ENCODE data around the gene CDH4.

CDH4 gene

GRCh38 chr20:61629602-61630390 lies 377.7 kb downstream of the CDH4 start:
- no peaks in the 10 kb centered on the region for H3K9me3 ChIP-seq (ENCODE audit: control insufficient read depth, low read length)
- WGBS, 2 experiments (ENCODE audit: insufficient coverage in 2 of 2): 91 to 93% methylated on average over 22 to 24 of the region's 25 CpGs
- H3K36me3 ChIP-seq (ENCODE audit: control insufficient read depth, insufficient read depth, low read length): no peaks in the 10 kb centered on the region
- H3K4me1 ChIP-seq (ENCODE audit: control insufficient read depth, insufficient read depth, low read length, poor library complexity, severe bottlenecking): peaks cover 3% of the 10 kb centered on the region
- no peak overlapping the region for H3K4me3 ChIP-seq (ENCODE audit: extremely low read depth, insufficient read depth, low read length, poor library complexity, severe bottlenecking)
- H3K27ac ChIP-seq (ENCODE audit: low read depth, low read length, severe bottlenecking): no peak overlapping the region

DNA sequence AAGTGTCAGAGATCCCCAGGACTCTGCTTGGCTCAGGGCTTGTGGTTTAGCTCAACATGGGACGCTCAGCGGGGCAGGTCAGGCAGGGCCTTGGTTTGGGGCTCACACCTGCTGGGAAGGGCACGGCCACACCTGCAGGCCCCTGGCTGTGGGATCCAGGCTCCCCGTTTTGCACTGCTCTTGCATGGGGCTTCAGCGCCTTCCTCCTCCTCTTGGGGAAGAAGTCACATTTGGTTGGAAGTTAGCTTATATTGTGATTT lies 378.3 kb downstream of the CDH4 start:
- no peak overlapping the region for H3K4me3 ChIP-seq (ENCODE audit: extremely low read depth, insufficient read depth, low read length, poor library complexity, severe bottlenecking)
- H3K27ac ChIP-seq (ENCODE audit: low read depth, low read length, severe bottlenecking): no peak overlapping the region
- 93 to 94% methylated on average over 4 to 5 of the region's 5 CpGs for WGBS, 2 experiments (ENCODE audit: insufficient coverage in 2 of 2)
- H3K9me3 ChIP-seq (ENCODE audit: control insufficient read depth, low read length): no peaks in the 10 kb centered on the region
- H3K36me3 ChIP-seq (ENCODE audit: control insufficient read depth, insufficient read depth, low read length): no peaks in the 10 kb centered on the region
- peaks cover 3% of the 10 kb centered on the region for H3K4me1 ChIP-seq (ENCODE audit: control insufficient read depth, insufficient read depth, low read length, poor library complexity, severe bottlenecking)

GRCh38 chr20:61630816-61631215 lies 378.8 kb downstream of the CDH4 start:
- 90 to 92% methylated on average over 9 to 10 of the region's 10 CpGs for WGBS, 2 experiments (ENCODE audit: insufficient coverage in 2 of 2)

GRCh38 chr20:61631751-61632150 lies 379.7 kb downstream of the CDH4 start:
- Histone ChIP-seq H3K9me3 (ENCODE audit: control insufficient read depth, low read length) (no peaks in the 10 kb centered on the region), H3K4me3 (ENCODE audit: extremely low read depth, insufficient read depth, low read length, poor library complexity, severe bottlenecking) (no peak overlapping the region), H3K36me3 (ENCODE audit: control insufficient read depth, insufficient read depth, low read length) (no peaks in the 10 kb centered on the region), H3K27ac (ENCODE audit: low read depth, low read length, severe bottlenecking) (no peak overlapping the region), H3K4me1 (ENCODE audit: control insufficient read depth, insufficient read depth, low read length, poor library complexity, severe bottlenecking) (peaks cover 3% of the 10 kb centered on the region)
- 86 to 90% methylated on average over 15 to 17 of the region's 17 CpGs for WGBS, 2 experiments (ENCODE audit: insufficient coverage in 2 of 2)

More at GRCh38 chr20:61630816-61631215, 378.8 kb downstream of the CDH4 start:
- Histone ChIP-seq H3K4me3 (ENCODE audit: extremely low read depth, insufficient read depth, low read length, poor library complexity, severe bottlenecking) (no peak overlapping the region), H3K4me1 (ENCODE audit: control insufficient read depth, insufficient read depth, low read length, poor library complexity, severe bottlenecking) (peaks cover 3% of the 10 kb centered on the region), H3K27ac (ENCODE audit: low read depth, low read length, severe bottlenecking) (no peak overlapping the region), H3K9me3 (ENCODE audit: control insufficient read depth, low read length) (no peaks in the 10 kb centered on the region), H3K36me3 (ENCODE audit: control insufficient read depth, insufficient read depth, low read length) (no peaks in the 10 kb centered on the region)

- WGBS, 2 experiments (ENCODE audit: insufficient coverage in 2 of 2): 79 to 87% methylated on average over 1 of the region's 1 CpG
- H3K4me3 ChIP-seq (ENCODE audit: extremely low read depth, insufficient read depth, low read length, poor library complexity, severe bottlenecking): no peak overlapping the region
Measured at GRCh38 chr20:61633004-61633403, 380.9 kb downstream of the CDH4 start.

DNA sequence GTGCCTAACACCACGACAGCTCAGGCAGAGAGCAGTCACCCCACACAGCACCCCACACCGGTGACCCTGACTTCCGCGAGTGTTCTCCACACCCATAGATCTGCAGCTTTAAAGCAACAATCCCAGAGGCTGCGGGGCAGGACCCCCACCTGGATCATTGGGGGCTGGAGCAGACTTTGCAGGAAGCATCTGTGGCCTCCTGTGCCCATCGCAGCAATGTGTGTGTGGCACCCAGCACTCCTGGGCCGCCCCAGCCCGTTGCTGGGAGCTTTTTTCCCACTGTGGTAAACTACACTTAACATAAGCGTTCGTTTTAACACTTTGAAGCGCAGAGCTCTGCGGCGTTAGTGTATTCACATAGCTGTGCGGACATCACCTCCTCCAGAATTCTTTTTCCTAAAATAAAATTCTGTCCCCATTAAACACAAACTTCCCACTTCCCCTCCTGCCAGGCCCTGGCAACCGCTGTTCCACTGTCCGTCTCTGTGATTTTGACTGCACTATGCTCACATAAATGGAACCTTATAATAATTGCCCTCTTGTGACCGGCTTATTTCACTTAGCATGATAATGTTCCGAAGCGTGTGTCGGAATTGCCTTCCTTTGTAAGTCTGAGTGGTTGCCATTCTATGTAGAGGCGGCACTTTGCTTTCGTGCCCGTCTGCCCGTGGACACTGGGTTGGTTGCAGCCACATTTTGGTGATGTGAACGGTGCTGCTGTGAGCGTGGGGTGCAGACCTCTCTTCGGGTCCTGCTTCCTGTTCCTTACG lies 382.5 kb downstream of the CDH4 start:
- no peaks in the 10 kb centered on the region for H3K36me3 ChIP-seq (ENCODE audit: control insufficient read depth, insufficient read depth, low read length)
- 91 to 94% methylated on average over 25 to 28 of the region's 28 CpGs for WGBS, 2 experiments (ENCODE audit: insufficient coverage in 2 of 2)
- H3K4me3 ChIP-seq (ENCODE audit: extremely low read depth, insufficient read depth, low read length, poor library complexity, severe bottlenecking): no peak overlapping the region
- no peaks in the 10 kb centered on the region for H3K4me1 ChIP-seq (ENCODE audit: control insufficient read depth, insufficient read depth, low read length, poor library complexity, severe bottlenecking)
- no peak overlapping the region for H3K27ac ChIP-seq (ENCODE audit: low read depth, low read length, severe bottlenecking)
- H3K9me3 ChIP-seq (ENCODE audit: control insufficient read depth, low read length): no peaks in the 10 kb centered on the region

More at GRCh38 chr20:61633004-61633403, 380.9 kb downstream of the CDH4 start:
- no peaks in the 10 kb centered on the region for H3K36me3 ChIP-seq (ENCODE audit: control insufficient read depth, insufficient read depth, low read length)
- peaks cover 3% of the 10 kb centered on the region for H3K4me1 ChIP-seq (ENCODE audit: control insufficient read depth, insufficient read depth, low read length, poor library complexity, severe bottlenecking)
- no peaks in the 10 kb centered on the region for H3K9me3 ChIP-seq (ENCODE audit: control insufficient read depth, low read length)
- no peak overlapping the region for H3K27ac ChIP-seq (ENCODE audit: low read depth, low read length, severe bottlenecking)

DNA sequence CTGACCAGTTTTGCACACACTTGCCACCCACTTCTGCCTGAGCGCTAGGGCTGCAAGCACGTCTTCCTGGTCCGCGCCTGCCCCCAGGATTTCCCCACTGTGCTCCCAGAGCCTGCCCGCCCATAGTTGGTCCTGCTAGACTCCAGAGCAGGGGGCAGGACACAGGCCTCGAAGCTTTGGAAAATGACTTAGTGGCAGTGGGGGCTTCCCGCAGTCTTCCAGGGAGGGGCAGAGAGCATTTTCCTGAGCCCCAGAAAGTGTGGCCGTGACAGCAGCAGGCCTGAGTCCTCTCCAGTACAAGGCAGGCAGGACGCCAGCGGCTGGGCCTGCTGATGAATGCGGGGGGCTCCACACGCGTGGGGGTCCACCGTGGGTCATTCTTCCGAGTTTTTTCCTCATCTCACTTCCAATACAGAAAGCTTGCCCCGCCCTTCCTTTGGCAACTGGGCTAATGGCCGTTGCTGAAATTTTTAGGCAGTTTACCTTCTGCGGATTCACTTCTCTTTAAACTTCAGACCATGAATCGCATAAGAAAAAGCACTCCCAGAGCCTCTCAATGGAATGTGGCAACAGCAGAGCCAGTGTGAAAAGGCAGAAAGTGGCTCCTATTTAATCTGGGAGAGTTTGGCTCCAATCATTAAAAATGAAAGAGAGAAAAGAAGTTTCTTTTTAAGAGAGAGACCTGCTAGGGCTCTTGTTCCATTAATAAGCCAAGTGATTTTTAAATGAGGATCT lies 383.8 kb downstream of the CDH4 start:
- no peaks in the 10 kb centered on the region for H3K36me3 ChIP-seq (ENCODE audit: control insufficient read depth, insufficient read depth, low read length)
- WGBS, 2 experiments (ENCODE audit: insufficient coverage in 2 of 2): 68 to 71% methylated on average over 16 to 18 of the region's 19 CpGs
- no peaks in the 10 kb centered on the region for H3K4me1 ChIP-seq (ENCODE audit: control insufficient read depth, insufficient read depth, low read length, poor library complexity, severe bottlenecking)
- H3K9me3 ChIP-seq (ENCODE audit: control insufficient read depth, low read length): no peaks in the 10 kb centered on the region
- H3K4me3 ChIP-seq (ENCODE audit: extremely low read depth, insufficient read depth, low read length, poor library complexity, severe bottlenecking): no peak overlapping the region
- no peak overlapping the region for H3K27ac ChIP-seq (ENCODE audit: low read depth, low read length, severe bottlenecking)

GRCh38 chr20:61636531-61637116 lies 384.6 kb downstream of the CDH4 start:
- Histone ChIP-seq H3K4me1 (ENCODE audit: control insufficient read depth, insufficient read depth, low read length, poor library complexity, severe bottlenecking) (no peaks in the 10 kb centered on the region), H3K4me3 (ENCODE audit: extremely low read depth, insufficient read depth, low read length, poor library complexity, severe bottlenecking) (no peak overlapping the region), H3K27ac (ENCODE audit: low read depth, low read length, severe bottlenecking) (no peak overlapping the region), H3K9me3 (ENCODE audit: control insufficient read depth, low read length) (no peaks in the 10 kb centered on the region), H3K36me3 (ENCODE audit: control insufficient read depth, insufficient read depth, low read length) (no peaks in the 10 kb centered on the region)
- 67 to 77% methylated on average over 11 to 15 of the region's 15 CpGs for WGBS, 2 experiments (ENCODE audit: insufficient coverage in 2 of 2)

- no peaks in the 10 kb centered on the region for H3K36me3 ChIP-seq (ENCODE audit: control insufficient read depth, insufficient read depth, low read length)
- no peaks in the 10 kb centered on the region for H3K4me1 ChIP-seq (ENCODE audit: control insufficient read depth, insufficient read depth, low read length, poor library complexity, severe bottlenecking)
- peaks cover 6% of the 10 kb centered on the region for H3K9me3 ChIP-seq (ENCODE audit: control insufficient read depth, low read length)
- WGBS, 2 experiments (ENCODE audit: insufficient coverage in 2 of 2): 93 to 94% methylated on average over 15 to 17 of the region's 17 CpGs
- no peak overlapping the region for H3K27ac ChIP-seq (ENCODE audit: low read depth, low read length, severe bottlenecking)
- no peak overlapping the region for H3K4me3 ChIP-seq (ENCODE audit: extremely low read depth, insufficient read depth, low read length, poor library complexity, severe bottlenecking)
Measured at GRCh38 chr20:61638802-61639585, 386.9 kb downstream of the CDH4 start.

Measured in mesodermal cell (in vitro differentiated cells).